PC-3 (cell line): ENCODE data around the gene IGLON5. TPM values are rescaled to one million over a fixed set of nuclear protein-coding genes. Genes with fewer than 3 reads are reported as not detected.

ENCODE experiments used
- ATAC-seq: fragments of 200-7000 bp; cut with Tn5 transposase; 2 replicates; pipeline ENCODE4 v1.9.1; 2020; ENCODE audit warnings: mild to moderate bottlenecking, moderate library complexity
- BruUV-seq: library from RNA; stranded (reverse); fragments of 400-500 nt; replicated peaks from 2 replicates; lab custom pipeline; 2021; lab: Mats Ljungman, UMichigan
- CTCF ChIA-PET: fragments of 300-600 bp; sonication (Branson Sonifier 250); formaldehyde crosslinking; loops from one replicate; lab custom pipeline; 2022; ENCODE audit warnings: antibody characterized with exemption; lab: Charles Lee
- POLR2A ChIA-PET: fragments of 300-600 bp; sonication (Branson Sonifier 250); formaldehyde crosslinking; loops from one replicate; lab custom pipeline; 2022; ENCODE audit warnings: antibody characterized with exemption; ENCODE audit not compliant: unreplicated experiment; lab: Charles Lee
- DNase-seq: peaks from one replicate; pipeline ENCODE4 v3.0.0-alpha.2; 2015
- H2AFZ ChIP-seq: fragments of 300-600 bp; sonication (generic); 2 replicates; pipeline ENCODE4 v1.6.0; 2016; ENCODE audit warnings: antibody characterized with exemption, low read length
- H3F3A ChIP-seq: fragments of 300-600 bp; sonication (generic); one replicate; pipeline ENCODE4 v1.6.0; 2017; ENCODE audit warnings: antibody characterized with exemption, low read length, control low read depth, mild to moderate bottlenecking; ENCODE audit not compliant: unreplicated experiment
- H3K27ac ChIP-seq: fragments of 300-600 bp; sonication (generic); 2 replicates; pipeline ENCODE4 v1.5.1; 2016; ENCODE audit warnings: mild to moderate bottlenecking, low read length
- H3K27me3 ChIP-seq: fragments of 300-600 bp; sonication (generic); 2 replicates; pipeline ENCODE4 v1.6.1; 2016; ENCODE audit warnings: low read length, mixed read lengths
- H3K36me3 ChIP-seq: fragments of 300-600 bp; sonication (generic); 2 replicates; pipeline ENCODE4 v1.6.1; 2016; ENCODE audit warnings: low read depth, mixed run types, low read length, mixed read lengths
- H3K4me1 ChIP-seq: fragments of 300-600 bp; sonication (generic); 2 replicates; pipeline ENCODE4 v1.5.1; 2016; ENCODE audit warnings: low read length; ENCODE audit not compliant: insufficient read depth
- H3K4me2 ChIP-seq: fragments of 300-600 bp; sonication (generic); 2 replicates; pipeline ENCODE4 v1.6.0; 2016; ENCODE audit warnings: low read length
- H3K4me3 ChIP-seq: fragments of 300-600 bp; sonication (generic); 2 replicates; pipeline ENCODE4 v1.5.1; 2016; ENCODE audit warnings: mild to moderate bottlenecking, low read length, mixed read lengths
- H3K79me2 ChIP-seq: fragments of 300-600 bp; sonication (generic); 2 replicates; pipeline ENCODE4 v1.6.1; 2017; ENCODE audit warnings: low read length, mixed read lengths
- H3K9ac ChIP-seq: fragments of 300-600 bp; sonication (generic); 2 replicates; pipeline ENCODE4 v1.6.0; 2016; ENCODE audit warnings: mild to moderate bottlenecking, low read length
- H3K9me2 ChIP-seq: fragments of 300-600 bp; sonication (generic); replicated peaks from 2 replicates; pipeline ENCODE4 v1.6.1; 2016; ENCODE audit warnings: mixed run types, low read length, mixed read lengths
- H3K9me3 ChIP-seq: fragments of 300-600 bp; sonication (generic); 2 replicates; pipeline ENCODE4 v1.6.1; 2016; ENCODE audit warnings: low read length, mixed read lengths
- H4K20me1 ChIP-seq: fragments of 300-600 bp; sonication (generic); 2 replicates; pipeline ENCODE4 v1.6.1; 2016; ENCODE audit warnings: low read length, mixed read lengths
- CTCF ChIP-seq: fragments of 300-600 bp; sonication (generic); conservative IDR thresholded peaks from 2 replicates; pipeline ENCODE4 v1.5.1; 2017; ENCODE audit warnings: antibody characterized with exemption, low read depth, mild to moderate bottlenecking, low read length
- EZH2 ChIP-seq: fragments of 300-600 bp; sonication (generic); IDR thresholded peaks from one replicate; pipeline ENCODE4 v1.6.1; 2017; ENCODE audit warnings: antibody characterized with exemption, mild to moderate bottlenecking, low read length; ENCODE audit not compliant: unreplicated experiment
- EZH2phosphoT487 ChIP-seq: fragments of 300-600 bp; sonication (generic); IDR thresholded peaks from 2 replicates; pipeline ENCODE4 v1.6.1; 2018; ENCODE audit warnings: mild to moderate bottlenecking, antibody characterized with exemption, low read length, borderline replicate concordance
- intact Hi-C: fragments of 100-400 bp; cut with micrococcal nuclease; formaldehyde crosslinking; loops from 2 replicates; pipeline ENCODE4 v1.9.0; 2023
- total RNA-seq: library from RNA; depleted of rRNA; stranded (reverse); fragments of >200 nt; gene quantifications from 2 replicates; pipeline ENCODE4 v1.2.3, GENCODE V29; 2014

IGLON5 gene
- total RNA-seq, 1 experiment from 2014 or later, result not detected

DNA sequence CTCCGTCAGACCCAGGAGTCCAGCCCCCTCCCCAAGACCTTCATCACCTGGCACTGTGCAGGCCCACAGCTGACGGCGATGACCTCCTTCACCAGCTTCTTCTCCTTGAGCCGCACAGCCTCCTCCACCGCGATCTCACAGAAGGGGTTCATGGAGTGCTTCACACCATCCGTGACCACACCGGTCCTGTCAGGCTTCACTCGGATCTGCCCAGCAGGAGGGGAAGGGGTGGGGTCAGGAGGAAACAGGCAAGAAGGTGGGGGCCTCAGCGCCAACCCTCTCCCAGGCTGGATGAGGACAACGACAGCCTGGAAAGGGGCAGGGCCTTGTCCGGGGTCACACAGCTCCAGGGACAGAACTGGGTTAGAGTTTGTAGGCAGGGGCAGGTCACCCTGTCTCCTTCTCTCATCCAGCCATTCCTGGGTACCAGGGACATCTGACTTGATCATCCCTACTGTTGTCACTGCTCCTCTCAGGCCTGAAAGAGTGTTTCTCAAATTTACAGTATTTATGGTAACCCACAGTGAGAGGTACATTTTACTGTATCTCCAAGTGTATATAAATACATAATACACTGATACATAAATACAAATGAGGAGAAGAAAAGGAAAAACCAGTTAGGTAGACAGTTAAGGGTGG is 42.8 kb downstream of the IGLON5 start:
- Histone ChIP-seq H3K4me2 (no peak overlapping the region), H3K79me2 (0 out of 2 replicates have a peak, but pooled peaks cover 13% of the 10 kb centered on the region), H3K4me1 (peaks cover 15% of the 10 kb centered on the region), H3K9me3 (no peaks in the 10 kb centered on the region), H2AFZ (no peak overlapping the region), H3K36me3 (peaks cover 24% of the 10 kb centered on the region), H3K27me3 (no peaks in the 10 kb centered on the region), H3K27ac (no peak overlapping the region), H3K9me2 (no peaks in the 10 kb centered on the region), H3K4me3 (no peak overlapping the region), H3F3A (no peaks in the 10 kb centered on the region), H3K9ac (no peak overlapping the region), H4K20me1 (no peaks in the 10 kb centered on the region)
- BruUV-seq, result no TSS peak
- DNase-seq, result no peak
- no peak for TF ChIP-seq EZH2phosphoT487
- TF ChIP-seq EZH2, result no peak
- no peak for TF ChIP-seq CTCF
- no peak for ATAC-seq
- ChIA-PET POLR2A (interaction anchor here (0.7 kb wide), 1 partner anchor 1425 kb away, joined by 5 read pairs; no protein-coding TSS in a partner anchor), CTCF (no interaction called here)
- intact Hi-C loops, result no loop called here

- H2AFZ ChIP-seq, result no peak overlapping the region
- ChIA-PET POLR2A (interaction anchor here (0.7 kb wide), 1 partner anchor 1425 kb away, joined by 5 read pairs; no protein-coding TSS in a partner anchor), CTCF (no interaction called here)
- DNase-seq (no peak), ATAC-seq (no peak)
- intact Hi-C loops, result no loop called here
- H3K9ac ChIP-seq, result no peak overlapping the region
- TF ChIP-seq EZH2phosphoT487 (no peak), CTCF (no peak), EZH2 (no peak)
- no peak overlapping the region for H3K27ac ChIP-seq
- H3K27me3 ChIP-seq, result no peaks in the 10 kb centered on the region
- BruUV-seq, result no TSS peak
- H3K9me3 ChIP-seq, result no peaks in the 10 kb centered on the region
- no peaks in the 10 kb centered on the region for H3K9me2 ChIP-seq
- H3K4me2 ChIP-seq, result no peak overlapping the region
- no peaks in the 10 kb centered on the region for H4K20me1 ChIP-seq
- peaks cover 24% of the 10 kb centered on the region for H3K36me3 ChIP-seq
- H3F3A ChIP-seq, result no peaks in the 10 kb centered on the region
- H3K79me2 ChIP-seq, result 0 out of 2 replicates have a peak, but pooled peaks cover 13% of the 10 kb centered on the region
- no peak overlapping the region for H3K4me3 ChIP-seq
- peaks cover 21% of the 10 kb centered on the region for H3K4me1 ChIP-seq
These were observed 43.3 kb downstream of the IGLON5 start for GRCh38 chr19:51354742-51355148.

DNA sequence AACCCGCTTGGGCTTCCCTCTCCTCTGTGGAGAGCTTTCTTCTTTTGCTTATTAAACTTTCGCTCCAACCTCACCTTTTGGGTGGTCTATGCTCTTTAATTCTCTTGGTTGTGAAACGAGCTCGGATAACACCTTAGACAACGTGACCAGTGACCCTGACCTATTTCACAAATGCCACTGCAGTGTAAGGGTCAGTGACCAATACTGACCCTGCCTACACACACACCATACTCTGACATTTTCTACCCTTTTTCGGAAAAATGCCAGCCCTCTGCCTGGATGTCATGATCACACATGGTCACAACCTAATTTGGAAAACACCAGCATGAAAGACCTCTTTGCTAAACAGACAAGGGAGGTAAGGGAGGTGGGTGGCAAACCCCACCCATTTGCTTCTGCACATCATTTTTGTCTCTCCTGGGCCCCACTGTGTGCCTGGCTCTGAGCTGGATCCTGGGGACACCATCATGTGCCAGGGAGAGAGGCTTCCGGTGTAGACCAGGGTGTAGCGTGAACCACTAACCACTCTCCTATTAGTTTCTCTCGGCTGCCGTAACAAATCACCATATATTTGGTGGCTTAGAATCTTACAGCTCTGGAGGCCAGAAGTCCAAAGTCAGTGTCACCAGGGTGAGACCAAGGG is 44.8 kb downstream of the IGLON5 start:
- POLR2A ChIA-PET, result no interaction called here
- Histone ChIP-seq H4K20me1 (no peaks in the 10 kb centered on the region), H3K27ac (no peak overlapping the region), H3K4me2 (no peak overlapping the region), H3K36me3 (peaks cover 12% of the 10 kb centered on the region), H3K9me3 (no peaks in the 10 kb centered on the region), H3F3A (no peaks in the 10 kb centered on the region), H2AFZ (no peak overlapping the region), H3K27me3 (no peaks in the 10 kb centered on the region), H3K9ac (no peak overlapping the region), H3K9me2 (no peaks in the 10 kb centered on the region), H3K4me1 (peaks cover 18% of the 10 kb centered on the region), H3K4me3 (no peak overlapping the region), H3K79me2 (peaks cover 20% of the 10 kb centered on the region)
- CTCF ChIA-PET, result no interaction called here
- no TSS peak for BruUV-seq
- intact Hi-C loops, result no loop called here
- DNase-seq (no peak), ATAC-seq (no peak)
- no peak for TF ChIP-seq CTCF
- no peak for TF ChIP-seq EZH2
- TF ChIP-seq EZH2phosphoT487, result no peak
